Caco-2 (cell line): ENCODE measurements around the gene GRID1. TPM values are rescaled to one million over a fixed set of nuclear protein-coding genes. Genes with fewer than 3 reads are reported as not detected.
A peak's percentile ranks its signal among the peaks of the same experiment; 100 is the strongest.

ENCODE experiments used
- BruUV-seq: library from RNA; stranded (reverse); fragments of 400-500 nt; replicated peaks from 2 replicates; lab custom pipeline; 2021; lab: Mats Ljungman, UMichigan
- CTCF ChIA-PET: fragments of 300-600 bp; sonication (Branson Sonifier 250); formaldehyde crosslinking; loops from one replicate; lab custom pipeline; 2022; ENCODE audit warnings: antibody characterized with exemption; lab: Charles Lee
- POLR2A ChIA-PET: fragments of 300-600 bp; sonication (Branson Sonifier 250); formaldehyde crosslinking; loops from one replicate; lab custom pipeline; 2022; ENCODE audit warnings: antibody characterized with exemption; lab: Charles Lee
- DNase-seq, 2 experiments: peaks; one replicate each; pipeline versions ENCODE4 v3.0.0 to v3.0.0-alpha.2; 2020 to 2022
- H3K27me3 ChIP-seq: replicated peaks from 2 replicates; pipeline ENCODE4 v1.6.0; 2011; ENCODE audit warnings: low read length; ENCODE audit not compliant: control insufficient read depth, insufficient read depth
- H3K36me3 ChIP-seq: 2 replicates; pipeline ENCODE4 v1.5.1; 2011; ENCODE audit warnings: low read length; ENCODE audit not compliant: control insufficient read depth, insufficient read depth
- H3K4me1 ChIP-seq: fragments of 250-450 bp; sonication (Bioruptor Pico); 2 replicates; pipeline ENCODE4 v1.5.1; 2020; ENCODE audit warnings: mild to moderate bottlenecking
- H3K4me3 ChIP-seq: 2 replicates; pipeline ENCODE4 v1.5.1; 2011; ENCODE audit warnings: low read depth, mild to moderate bottlenecking, control low read depth, low read length
- H3K9me3 ChIP-seq: fragments of 250-450 bp; sonication (Bioruptor Pico); 2 replicates; pipeline ENCODE4 v1.5.1; 2020; ENCODE audit warnings: mild to moderate bottlenecking, moderate library complexity
- H3K27ac Mint-ChIP-seq: one replicate; pipeline ENCODE4 v1.8.0; 2022; ENCODE audit warnings: mixed read lengths; ENCODE audit not compliant: unreplicated experiment
- H3K27me3 Mint-ChIP-seq: one replicate; pipeline ENCODE4 v1.8.0; 2022; ENCODE audit warnings: mixed read lengths; ENCODE audit not compliant: insufficient read depth, unreplicated experiment
- H3K36me3 Mint-ChIP-seq: one replicate; pipeline ENCODE4 v1.8.0; 2022; ENCODE audit warnings: mild to moderate bottlenecking, mixed read lengths; ENCODE audit not compliant: insufficient read depth, unreplicated experiment
- H3K4me1 Mint-ChIP-seq: one replicate; pipeline ENCODE4 v1.8.0; 2022; ENCODE audit warnings: low read depth, mixed read lengths; ENCODE audit not compliant: unreplicated experiment
- H3K4me3 Mint-ChIP-seq: one replicate; pipeline ENCODE4 v1.8.0; 2022; ENCODE audit warnings: mild to moderate bottlenecking, moderate library complexity, mixed read lengths; ENCODE audit not compliant: unreplicated experiment
- H3K9me3 Mint-ChIP-seq: one replicate; pipeline ENCODE4 v1.8.0; 2022; ENCODE audit warnings: mixed read lengths; ENCODE audit not compliant: unreplicated experiment
- intact Hi-C: fragments of 100-400 bp; cut with micrococcal nuclease; formaldehyde crosslinking; loops from one replicate; pipeline ENCODE4 v1.10.0; 2022; ENCODE audit not compliant: unreplicated experiment
- total RNA-seq: library from RNA; stranded (reverse); gene quantifications from 2 replicates; pipeline ENCODE4 v1.2.3, GENCODE V29; 2022
- TF ChIP-seq, protein P1 (sequence below), 2 experiments: fragments of 200-600 bp in 1 of 2; IDR thresholded peaks; 1 replicate in 1 of 2; 2 replicates in 1 of 2; pipeline versions ENCODE4 v1.5.1 to v1.8.0; 2011 to 2022; ENCODE audit warnings: antibody characterized with exemption in 1 of 2, control low read depth in 1 of 2, inconsistent platforms in 1 of 2, low read depth in 1 of 2, low read length in 1 of 2, mild to moderate bottlenecking in 1 of 2, moderate library complexity in 1 of 2; ENCODE audit not compliant: insufficient read depth in 1 of 2, severe bottlenecking in 1 of 2, unreplicated experiment in 1 of 2

Gene GRID1
- total RNA-seq, 1 experiment from 2014 or later = 8.0 TPM

DNA sequence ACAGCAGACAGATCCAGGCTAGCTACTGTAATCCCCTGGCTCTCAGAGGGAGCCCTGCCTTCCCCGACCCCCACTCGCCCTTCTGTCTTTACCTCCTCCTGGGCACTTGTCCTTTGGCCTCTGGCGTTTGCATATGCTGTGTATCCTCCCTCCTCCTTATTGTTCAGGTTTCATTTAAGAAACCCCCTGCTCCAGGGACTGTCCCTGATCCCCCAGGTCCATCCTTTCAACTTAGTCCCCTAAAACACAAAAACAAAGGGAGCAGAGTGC is 25.7 kb downstream of the GRID1 start:
- intact Hi-C loops = no loop called here
- ChIA-PET CTCF (interaction anchor here (1.0 kb wide), 1 partner anchor 10 kb away, joined by 3 read pairs; no protein-coding TSS in a partner anchor), POLR2A (no interaction called here)
- Histone ChIP-seq H3K9me3 (peaks cover 5% of the 10 kb centered on the region; the same call in 1 of the 2 replicates), H3K4me3 (no peak overlapping the region), H3K36me3 (no peaks in the 10 kb centered on the region), H3K27me3 (no peaks in the 10 kb centered on the region), H3K4me1 (peaks cover 14% of the 10 kb centered on the region)
- no TSS peak for BruUV-seq
- Mint-ChIP-seq H3K27ac (no peak overlapping the region), H3K36me3 (no peaks in the 10 kb centered on the region), H3K4me1 (peaks cover 16% of the 10 kb centered on the region), H3K27me3 (no peaks in the 10 kb centered on the region), H3K4me3 (no peak overlapping the region), H3K9me3 (no peaks in the 10 kb centered on the region)
- TF ChIP-seq, protein P1, sequence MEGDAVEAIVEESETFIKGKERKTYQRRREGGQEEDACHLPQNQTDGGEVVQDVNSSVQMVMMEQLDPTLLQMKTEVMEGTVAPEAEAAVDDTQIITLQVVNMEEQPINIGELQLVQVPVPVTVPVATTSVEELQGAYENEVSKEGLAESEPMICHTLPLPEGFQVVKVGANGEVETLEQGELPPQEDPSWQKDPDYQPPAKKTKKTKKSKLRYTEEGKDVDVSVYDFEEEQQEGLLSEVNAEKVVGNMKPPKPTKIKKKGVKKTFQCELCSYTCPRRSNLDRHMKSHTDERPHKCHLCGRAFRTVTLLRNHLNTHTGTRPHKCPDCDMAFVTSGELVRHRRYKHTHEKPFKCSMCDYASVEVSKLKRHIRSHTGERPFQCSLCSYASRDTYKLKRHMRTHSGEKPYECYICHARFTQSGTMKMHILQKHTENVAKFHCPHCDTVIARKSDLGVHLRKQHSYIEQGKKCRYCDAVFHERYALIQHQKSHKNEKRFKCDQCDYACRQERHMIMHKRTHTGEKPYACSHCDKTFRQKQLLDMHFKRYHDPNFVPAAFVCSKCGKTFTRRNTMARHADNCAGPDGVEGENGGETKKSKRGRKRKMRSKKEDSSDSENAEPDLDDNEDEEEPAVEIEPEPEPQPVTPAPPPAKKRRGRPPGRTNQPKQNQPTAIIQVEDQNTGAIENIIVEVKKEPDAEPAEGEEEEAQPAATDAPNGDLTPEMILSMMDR (IDR thresholded peaks at IDR 0.05; ENCODE audit: insufficient read depth in 1 of 2, low read depth in 1 of 2, low read length in 1 of 2, severe bottlenecking in 1 of 2, unreplicated experiment in 1 of 2) = no peak
- no peak for DNase-seq

DNA sequence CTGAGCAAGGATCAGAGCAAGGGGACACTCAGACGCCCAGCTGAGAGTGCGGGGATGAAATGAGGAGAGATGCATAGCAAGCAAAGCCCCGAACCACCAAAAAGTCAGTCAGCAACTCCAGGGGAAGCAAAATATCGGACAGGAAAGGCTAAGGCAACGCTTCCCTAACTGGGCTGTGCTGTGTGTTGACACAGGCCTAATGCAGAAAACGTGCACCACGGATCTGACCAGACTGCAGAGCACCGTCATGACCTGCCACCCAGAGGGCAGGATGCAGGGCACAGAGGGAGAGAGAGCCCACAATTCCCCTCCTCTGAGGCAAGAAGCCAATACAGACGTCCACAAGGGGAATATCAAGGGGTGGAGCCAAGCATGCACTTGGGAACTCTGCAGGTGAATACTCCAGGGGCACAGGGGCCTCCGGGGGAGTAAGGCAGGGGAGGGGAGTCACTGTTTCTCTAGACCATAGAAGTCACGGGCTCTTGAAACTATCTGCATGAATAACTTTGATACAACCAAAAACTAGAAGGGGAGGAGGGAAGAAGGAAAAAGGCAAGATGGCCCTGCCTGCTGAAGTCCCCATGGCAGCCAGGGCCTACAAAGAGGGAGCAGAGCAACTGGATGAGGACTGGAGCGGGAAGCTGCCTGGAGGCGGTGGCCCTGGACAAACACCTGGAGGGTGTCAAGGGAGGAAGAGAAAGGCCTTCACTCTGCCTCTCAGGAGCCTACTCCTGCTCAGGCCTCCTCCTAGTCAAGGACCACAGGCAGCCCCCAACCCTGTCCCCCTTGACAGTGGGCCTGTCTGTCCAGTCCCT is 26.2 kb downstream of the GRID1 start:
- Mint-ChIP-seq H3K27ac (no peak overlapping the region), H3K4me3 (no peak overlapping the region), H3K9me3 (no peaks in the 10 kb centered on the region), H3K4me1 (peaks cover 11% of the 10 kb centered on the region), H3K36me3 (no peaks in the 10 kb centered on the region), H3K27me3 (no peaks in the 10 kb centered on the region)
- BruUV-seq = no TSS peak
- no peaks in the 10 kb centered on the region for H3K36me3 ChIP-seq
- H3K9me3 ChIP-seq = peaks cover 5% of the 10 kb centered on the region; the same call in 1 of the 2 replicates
- peak in 1 of 2 experiments; percentile 22 for DNase-seq
- POLR2A ChIA-PET = no interaction called here
- CTCF ChIA-PET = interaction anchor here (1.0 kb wide), 1 partner anchor 11 kb away, joined by 3 read pairs; no protein-coding TSS in a partner anchor
- no peaks in the 10 kb centered on the region for H3K27me3 ChIP-seq
- intact Hi-C loops = no loop called here
- TF ChIP-seq, protein P1 (IDR thresholded peaks at IDR 0.05; ENCODE audit: insufficient read depth in 1 of 2, low read depth in 1 of 2, low read length in 1 of 2, severe bottlenecking in 1 of 2, unreplicated experiment in 1 of 2) = no peak
- H3K4me1 ChIP-seq = peaks cover 8% of the 10 kb centered on the region
- no peak overlapping the region for H3K4me3 ChIP-seq

DNA sequence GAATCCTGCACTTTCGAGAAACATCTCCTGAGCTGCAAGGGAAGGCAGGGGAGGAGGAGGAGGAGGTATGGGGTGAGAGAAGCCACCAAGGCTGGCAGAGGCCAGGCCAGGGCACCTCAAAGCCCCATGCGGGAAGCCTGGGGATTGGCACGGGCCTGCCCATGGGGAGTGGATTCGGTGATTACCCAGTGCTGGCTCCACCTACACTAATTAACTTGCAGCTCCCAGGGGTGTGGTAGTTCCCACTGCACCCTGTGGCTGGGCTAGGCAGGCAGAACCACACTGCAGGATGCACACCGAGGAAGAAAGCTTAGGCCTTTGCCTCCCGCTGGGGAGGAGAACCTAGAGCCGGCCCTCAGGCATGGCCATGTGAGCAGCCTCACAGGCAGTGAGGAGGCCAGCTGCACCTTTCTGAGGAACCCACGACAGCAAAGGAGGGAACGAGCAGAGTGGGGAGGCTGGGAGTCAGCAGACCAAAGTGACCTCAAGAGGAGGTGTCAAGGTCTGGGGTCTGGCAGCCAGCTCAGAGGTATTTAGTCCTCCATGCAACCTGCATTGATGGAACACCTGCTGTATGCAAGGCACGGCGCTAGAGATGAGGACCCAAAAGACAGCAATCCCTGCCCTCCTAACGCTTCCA is 27.2 kb downstream of the GRID1 start:
- intact Hi-C loops = no loop called here
- DNase-seq = peak in 1 of 2 experiments; percentile 22
- no peaks in the 10 kb centered on the region for H3K36me3 Mint-ChIP-seq
- H3K9me3 ChIP-seq = peaks cover 5% of the 10 kb centered on the region; the same call in 1 of the 2 replicates
- H3K4me1 Mint-ChIP-seq = peaks cover 11% of the 10 kb centered on the region
- H3K4me3 ChIP-seq = no peak overlapping the region
- no peaks in the 10 kb centered on the region for H3K36me3 ChIP-seq
- H3K4me1 ChIP-seq = no peaks in the 10 kb centered on the region
- no peak overlapping the region for H3K4me3 Mint-ChIP-seq
- ChIA-PET POLR2A (no interaction called here), CTCF (no interaction called here)
- no peaks in the 10 kb centered on the region for H3K9me3 Mint-ChIP-seq
- no peak overlapping the region for H3K27ac Mint-ChIP-seq
- H3K27me3 ChIP-seq = no peaks in the 10 kb centered on the region
- no TSS peak for BruUV-seq
- TF ChIP-seq, protein P1 (IDR thresholded peaks at IDR 0.05; ENCODE audit: insufficient read depth in 1 of 2, low read depth in 1 of 2, low read length in 1 of 2, severe bottlenecking in 1 of 2, unreplicated experiment in 1 of 2) = no peak
- no peaks in the 10 kb centered on the region for H3K27me3 Mint-ChIP-seq
